T-helper 2 cell treated with Interferon-gamma antibody and Interleukin-4, amounts not matched to agents 5 μg/mL and 100 μg/mL, for 36 hours (primary cell): ENCODE results near the gene NHLH2.
A peak's percentile ranks its signal among the peaks of the same experiment; 100 is the strongest.

Source experiments
- DNase-seq: peaks from one replicate; pipeline ENCODE4 v3.0.0; 2021; ENCODE audit warnings: low spot score
- H3K27ac Mint-ChIP-seq: one replicate; pipeline ENCODE4 v1.8.0; 2021; ENCODE audit warnings: mild to moderate bottlenecking, mixed read lengths
- H3K27me3 Mint-ChIP-seq: one replicate; pipeline ENCODE4 v1.8.0; 2021; ENCODE audit warnings: low read depth, mixed read lengths
- H3K36me3 Mint-ChIP-seq: one replicate; pipeline ENCODE4 v1.8.0; 2021; ENCODE audit warnings: low read depth, mixed read lengths
- H3K4me1 Mint-ChIP-seq: one replicate; pipeline ENCODE4 v1.8.0; 2021; ENCODE audit warnings: low read depth, mixed read lengths
- H3K4me3 Mint-ChIP-seq: one replicate; pipeline ENCODE4 v1.8.0; 2022; ENCODE audit warnings: mild to moderate bottlenecking, moderate library complexity, mixed read lengths
- H3K9me3 Mint-ChIP-seq: one replicate; pipeline ENCODE4 v1.8.0; 2021; ENCODE audit warnings: mixed read lengths

Gene NHLH2

DNA sequence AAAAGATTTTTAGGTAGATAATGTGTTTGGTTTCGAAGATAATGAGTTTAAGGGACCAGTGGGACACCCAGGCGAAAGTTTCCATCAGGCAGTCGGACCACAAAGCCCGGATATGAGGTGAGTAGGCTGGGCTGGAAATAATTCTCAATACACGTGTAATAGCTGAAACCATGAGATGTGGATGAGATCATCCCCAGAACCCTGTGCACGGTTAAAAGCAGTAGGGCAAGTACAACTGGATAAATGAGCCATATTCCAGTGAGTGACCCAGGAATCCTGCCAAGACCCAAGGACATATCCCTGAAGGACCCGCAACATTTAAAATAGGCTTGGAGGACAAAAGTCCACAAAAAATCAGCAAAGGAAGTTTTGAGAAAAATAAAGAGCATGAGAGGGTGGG lies 21.5 kb upstream of the NHLH2 start:
- no peak for DNase-seq
- H3K36me3 Mint-ChIP-seq, result no peaks in the 10 kb centered on the region
- no peaks in the 10 kb centered on the region for H3K9me3 Mint-ChIP-seq
- H3K4me1 Mint-ChIP-seq, result no peaks in the 10 kb centered on the region
- H3K4me3 Mint-ChIP-seq, result no peak overlapping the region
- H3K27ac Mint-ChIP-seq, result no peak overlapping the region
- H3K27me3 Mint-ChIP-seq, result peaks cover 11% of the 10 kb centered on the region

DNA sequence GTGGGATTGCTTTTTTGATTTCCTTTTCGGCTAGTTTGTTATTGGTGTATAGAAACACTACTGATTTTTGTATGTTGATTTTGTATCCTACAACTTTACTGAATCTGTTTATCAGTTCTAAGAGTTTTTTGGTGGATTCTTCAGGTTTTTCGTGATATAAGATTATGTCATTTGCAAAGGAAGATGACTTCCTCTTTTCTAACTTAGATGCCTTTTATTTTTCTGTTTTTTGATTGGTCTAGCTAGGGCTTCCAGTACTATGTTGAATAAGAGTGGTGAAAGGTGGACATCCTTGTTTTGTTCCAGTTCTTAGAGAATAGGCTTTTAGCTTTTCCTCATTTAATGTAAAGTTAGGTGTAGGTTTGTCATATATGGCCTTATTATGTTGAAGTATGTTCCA lies 13.1 kb upstream of the NHLH2 start:
- peaks cover 13% of the 10 kb centered on the region for H3K27me3 Mint-ChIP-seq
- H3K4me1 Mint-ChIP-seq, result no peaks in the 10 kb centered on the region
- no peak for DNase-seq
- H3K4me3 Mint-ChIP-seq, result no peak overlapping the region
- H3K36me3 Mint-ChIP-seq, result no peaks in the 10 kb centered on the region
- H3K9me3 Mint-ChIP-seq, result no peaks in the 10 kb centered on the region
- no peak overlapping the region for H3K27ac Mint-ChIP-seq

DNA sequence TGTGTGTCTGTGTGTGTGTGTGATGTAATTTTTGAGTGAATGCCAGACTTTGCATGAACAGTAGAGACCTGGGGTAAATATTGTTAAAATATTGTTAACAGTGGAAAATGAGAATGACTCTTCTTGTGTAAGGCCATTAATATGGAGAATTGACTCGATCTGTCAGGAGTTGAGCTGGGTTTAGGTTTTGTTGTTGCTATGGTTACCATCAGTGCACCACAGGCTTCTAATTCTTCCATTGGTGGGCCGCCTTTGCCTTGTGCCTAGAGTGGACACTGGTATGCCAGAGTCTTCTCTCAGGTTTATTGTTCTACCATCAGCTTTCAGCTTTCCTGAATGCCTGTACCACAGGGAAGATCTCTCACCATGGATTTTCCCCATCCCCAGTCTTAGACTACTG lies 10.0 kb upstream of the NHLH2 start:
- no peak for DNase-seq
- Mint-ChIP-seq H3K36me3 (no peaks in the 10 kb centered on the region), H3K27me3 (peaks cover 16% of the 10 kb centered on the region), H3K9me3 (no peaks in the 10 kb centered on the region), H3K4me1 (no peaks in the 10 kb centered on the region), H3K27ac (no peak overlapping the region), H3K4me3 (no peak overlapping the region)

DNA sequence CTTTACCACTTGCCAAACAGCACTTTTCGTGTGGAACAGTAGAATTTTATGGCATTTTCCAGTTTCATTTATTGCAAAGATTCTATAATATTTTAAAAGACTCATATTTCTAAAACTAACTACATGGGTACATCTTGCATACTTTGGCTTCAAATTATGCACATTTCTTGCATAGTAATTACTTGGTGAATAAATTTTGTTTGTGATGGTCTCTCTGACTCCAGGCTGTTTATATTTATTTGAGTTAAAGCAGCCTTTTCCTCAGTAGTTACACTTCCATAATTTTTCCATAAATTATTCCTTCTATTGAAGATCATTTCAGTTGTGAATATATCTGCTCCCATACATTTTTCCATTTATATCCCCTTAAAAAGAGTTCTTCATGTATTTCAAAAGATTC lies 6.9 kb upstream of the NHLH2 start:
- Mint-ChIP-seq H3K9me3 (no peaks in the 10 kb centered on the region), H3K27ac (no peak overlapping the region), H3K4me1 (no peaks in the 10 kb centered on the region), H3K4me3 (no peak overlapping the region), H3K27me3 (peaks cover 23% of the 10 kb centered on the region), H3K36me3 (no peaks in the 10 kb centered on the region)
- DNase-seq, result no peak

DNA sequence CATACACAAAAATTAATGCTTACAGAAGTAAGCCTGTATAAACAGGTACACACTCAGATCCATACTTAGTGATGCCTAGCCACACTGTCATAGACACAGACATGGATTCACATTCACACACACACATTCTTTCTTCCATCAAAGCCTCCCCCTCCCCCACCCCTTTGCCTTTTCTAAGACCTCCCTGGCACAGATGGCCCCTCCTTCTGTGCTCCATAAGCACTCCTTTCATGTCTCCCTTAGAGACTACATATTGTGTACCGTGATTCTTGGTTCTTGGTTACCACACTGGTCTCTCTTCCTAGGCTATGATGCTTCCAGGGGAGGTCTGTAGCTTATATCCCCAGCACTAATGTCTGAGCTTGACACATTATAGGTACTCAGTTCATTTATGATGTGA lies 2.0 kb upstream of the NHLH2 start:
- no peaks in the 10 kb centered on the region for H3K9me3 Mint-ChIP-seq
- H3K36me3 Mint-ChIP-seq, result no peaks in the 10 kb centered on the region
- peaks cover 50% of the 10 kb centered on the region for H3K27me3 Mint-ChIP-seq
- no peak overlapping the region for H3K27ac Mint-ChIP-seq
- peaks cover 2% of the 10 kb centered on the region for H3K4me1 Mint-ChIP-seq
- H3K4me3 Mint-ChIP-seq, result no peak overlapping the region
- no peak for DNase-seq

DNA sequence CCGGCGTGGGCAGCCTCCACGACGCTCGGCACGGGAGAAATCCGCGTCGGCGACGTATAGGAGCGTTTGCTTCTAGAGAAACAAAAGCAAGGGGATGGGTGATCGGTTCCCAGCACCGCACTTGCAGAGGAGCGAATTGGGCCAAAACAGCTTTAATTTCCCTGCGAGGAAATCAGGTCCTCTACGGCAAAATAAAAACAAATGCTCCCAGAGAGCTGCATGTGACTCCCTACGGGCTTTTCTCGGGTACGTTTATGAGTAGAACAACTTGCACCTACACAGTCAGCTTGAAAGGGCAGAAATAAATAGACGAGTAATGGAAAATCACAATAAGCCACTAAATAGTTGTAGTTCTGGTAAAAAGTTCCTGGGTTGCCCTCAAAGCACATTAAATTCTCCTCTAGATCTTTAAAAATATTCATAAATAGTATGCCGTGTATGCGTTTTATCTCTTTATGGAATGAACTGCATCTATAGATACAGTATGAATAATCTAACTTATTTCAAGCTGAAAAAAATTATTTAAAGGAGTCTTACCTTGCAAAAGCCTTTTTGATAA lies 1.2 kb downstream of the NHLH2 start:
- Mint-ChIP-seq H3K9me3 (no peaks in the 10 kb centered on the region), H3K36me3 (no peaks in the 10 kb centered on the region), H3K27ac (no peak overlapping the region), H3K4me3 (peak overlapping the region; percentile 12), H3K27me3 (peaks cover 68% of the 10 kb centered on the region), H3K4me1 (peaks cover 2% of the 10 kb centered on the region)
- no peak for DNase-seq

DNA sequence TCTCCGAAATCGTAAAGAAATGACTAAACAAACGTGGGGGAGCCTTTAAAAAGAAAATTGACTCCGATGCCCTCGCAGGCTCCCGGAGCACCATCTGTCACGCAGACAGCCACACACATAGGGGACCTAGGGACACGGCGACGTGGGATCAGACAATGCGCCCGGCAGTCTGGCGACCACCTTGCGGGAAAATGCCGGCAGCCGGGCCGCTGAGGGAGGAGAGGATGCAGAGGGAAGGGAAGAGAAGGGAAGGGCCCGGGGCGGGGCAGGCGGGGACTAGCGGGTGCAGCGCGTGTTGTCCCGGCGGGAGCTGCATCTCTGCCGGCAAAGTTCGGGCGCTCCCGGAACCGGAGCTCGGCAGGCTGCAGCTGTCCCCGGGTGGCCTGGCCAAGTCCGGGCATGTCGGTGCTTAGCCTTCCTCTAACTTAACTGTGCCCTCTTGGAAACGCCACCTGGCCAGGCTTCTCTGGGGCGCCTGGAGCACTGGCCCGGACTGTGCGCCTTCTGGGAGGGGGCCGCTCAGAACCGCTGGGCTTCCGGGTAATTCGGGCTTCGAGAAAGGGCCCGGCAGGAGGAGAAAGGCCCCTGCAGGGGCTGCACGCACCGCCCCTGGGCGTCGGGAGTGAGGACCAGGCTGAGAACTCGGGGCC lies 1.8 kb downstream of the NHLH2 start:
- H3K4me1 Mint-ChIP-seq, result peaks cover 2% of the 10 kb centered on the region
- peaks cover 71% of the 10 kb centered on the region for H3K27me3 Mint-ChIP-seq
- DNase-seq, result no peak
- H3K27ac Mint-ChIP-seq, result no peak overlapping the region
- H3K4me3 Mint-ChIP-seq, result peak overlapping the region; percentile 68
- no peaks in the 10 kb centered on the region for H3K36me3 Mint-ChIP-seq
- no peaks in the 10 kb centered on the region for H3K9me3 Mint-ChIP-seq

DNA sequence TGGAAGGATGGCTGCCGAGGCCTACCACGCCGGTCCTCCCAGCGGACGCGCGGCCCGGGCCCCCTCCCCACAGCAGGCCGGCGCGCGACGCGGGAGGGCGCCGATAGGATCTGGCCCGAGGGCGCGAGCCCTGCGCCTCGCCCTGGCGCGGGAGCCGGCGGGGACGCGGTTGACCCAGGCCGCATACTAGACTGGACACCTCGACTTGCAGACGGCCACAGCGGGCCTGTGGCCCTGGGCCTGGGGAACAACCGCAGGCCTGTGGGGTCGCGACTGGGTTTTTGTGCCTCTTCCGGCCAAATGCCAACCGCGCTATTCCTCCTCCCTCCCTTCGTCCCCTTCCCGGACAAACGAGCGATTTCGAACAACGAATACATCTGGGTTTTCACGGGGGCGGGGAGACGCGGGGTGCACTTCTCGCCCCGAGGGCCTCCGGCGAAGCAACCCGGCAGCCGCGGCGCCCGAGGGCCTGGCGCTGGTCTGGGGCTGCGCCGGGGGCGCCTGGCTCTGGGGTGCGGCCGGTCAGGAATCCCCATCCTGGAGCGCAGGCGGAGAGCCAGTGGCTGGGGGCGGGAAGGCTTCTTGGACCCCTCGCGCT lies 2.4 kb downstream of the NHLH2 start:
- H3K36me3 Mint-ChIP-seq, result no peaks in the 10 kb centered on the region
- H3K9me3 Mint-ChIP-seq, result no peaks in the 10 kb centered on the region
- peaks cover 2% of the 10 kb centered on the region for H3K4me1 Mint-ChIP-seq
- H3K4me3 Mint-ChIP-seq, result peak overlapping the region; percentile 68
- H3K27me3 Mint-ChIP-seq, result peaks cover 70% of the 10 kb centered on the region
- no peak overlapping the region for H3K27ac Mint-ChIP-seq
- DNase-seq, result no peak

DNA sequence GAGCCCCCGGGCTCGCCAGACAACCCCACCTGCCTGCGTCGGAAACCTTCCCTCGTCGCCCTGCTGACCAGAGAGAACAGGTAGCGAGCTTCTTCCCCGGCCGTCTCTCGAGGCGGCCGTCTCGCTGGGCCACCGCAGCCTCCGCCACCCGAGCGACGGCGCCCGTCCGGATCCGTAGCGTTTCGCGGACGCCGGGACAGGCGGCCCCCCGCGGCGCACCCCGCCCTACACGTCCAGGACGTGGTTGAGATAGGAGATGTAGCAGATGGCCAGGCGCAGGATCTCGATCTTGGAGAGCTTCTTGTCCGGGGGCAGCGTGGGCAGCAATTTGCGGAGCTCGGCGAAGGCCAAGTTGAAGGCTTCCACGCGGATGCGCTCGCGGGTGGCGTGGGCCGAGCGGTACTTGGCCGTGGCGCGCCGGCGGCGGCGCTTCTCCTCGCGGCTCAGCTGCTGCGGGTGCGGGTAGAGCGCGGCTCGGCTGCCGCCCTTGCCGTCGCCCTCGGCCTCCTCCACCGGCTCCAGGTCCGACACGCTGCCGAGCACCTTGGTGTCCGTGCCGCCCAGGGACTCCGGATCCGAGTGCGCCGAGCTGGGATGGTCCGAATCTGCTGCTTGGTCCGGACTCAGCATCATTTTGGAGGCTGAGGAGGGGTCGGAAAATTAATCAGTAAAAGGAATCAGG lies 3.0 kb downstream of the NHLH2 start:
- no peak overlapping the region for H3K27ac Mint-ChIP-seq

DNA sequence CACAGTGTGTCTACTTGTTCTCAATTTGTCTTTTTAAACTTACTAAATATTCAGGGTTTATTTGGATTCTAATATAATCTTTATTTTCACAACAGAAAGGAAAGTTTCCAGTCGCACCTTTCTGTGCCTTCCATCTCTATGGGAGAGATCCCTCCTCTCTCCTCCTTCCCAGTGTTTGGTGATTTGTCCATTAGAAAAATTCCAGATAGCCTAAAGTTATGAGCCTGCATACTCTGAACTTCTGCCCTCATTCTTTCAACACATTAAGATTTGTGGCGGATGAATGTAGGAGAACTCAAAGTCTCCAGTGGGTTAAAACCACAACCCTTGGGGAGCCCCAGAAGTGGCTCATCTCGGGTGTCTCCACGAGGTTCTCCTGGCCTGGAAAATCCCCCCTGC lies 3.6 kb downstream of the NHLH2 start:
- Mint-ChIP-seq H3K4me1 (peaks cover 2% of the 10 kb centered on the region), H3K4me3 (no peak overlapping the region), H3K27ac (no peak overlapping the region), H3K9me3 (no peaks in the 10 kb centered on the region), H3K36me3 (no peaks in the 10 kb centered on the region), H3K27me3 (peaks cover 64% of the 10 kb centered on the region)
- no peak for DNase-seq

More for the DNA sequence above, 3.0 kb downstream of the NHLH2 start:
- peaks cover 68% of the 10 kb centered on the region for H3K27me3 Mint-ChIP-seq
- no peaks in the 10 kb centered on the region for H3K9me3 Mint-ChIP-seq
- H3K4me3 Mint-ChIP-seq, result no peak overlapping the region
- DNase-seq, result no peak
- H3K36me3 Mint-ChIP-seq, result no peaks in the 10 kb centered on the region
- H3K4me1 Mint-ChIP-seq, result peaks cover 2% of the 10 kb centered on the region

DNA sequence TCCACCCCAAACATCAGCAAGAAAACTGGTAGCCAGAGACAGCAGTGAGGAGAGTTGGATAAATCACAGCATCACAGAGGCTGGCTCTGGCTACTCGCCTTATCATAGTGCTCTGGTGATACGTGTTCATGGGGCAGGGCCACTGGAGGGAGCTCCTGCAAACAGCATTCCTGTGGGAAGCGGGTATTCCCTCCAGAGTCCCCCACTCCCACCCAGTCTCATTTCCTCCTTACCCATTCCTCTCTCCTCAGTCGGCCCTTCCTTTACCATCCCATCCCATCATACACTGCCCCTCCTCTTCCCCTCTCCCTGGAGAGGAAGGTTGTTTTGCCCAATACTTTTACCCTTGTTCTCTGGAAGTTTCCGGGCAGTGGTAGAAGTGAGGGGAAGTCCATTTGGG lies 7.1 kb downstream of the NHLH2 start:
- no peaks in the 10 kb centered on the region for H3K36me3 Mint-ChIP-seq
- H3K4me3 Mint-ChIP-seq, result no peak overlapping the region
- H3K27ac Mint-ChIP-seq, result no peak overlapping the region

DNA sequence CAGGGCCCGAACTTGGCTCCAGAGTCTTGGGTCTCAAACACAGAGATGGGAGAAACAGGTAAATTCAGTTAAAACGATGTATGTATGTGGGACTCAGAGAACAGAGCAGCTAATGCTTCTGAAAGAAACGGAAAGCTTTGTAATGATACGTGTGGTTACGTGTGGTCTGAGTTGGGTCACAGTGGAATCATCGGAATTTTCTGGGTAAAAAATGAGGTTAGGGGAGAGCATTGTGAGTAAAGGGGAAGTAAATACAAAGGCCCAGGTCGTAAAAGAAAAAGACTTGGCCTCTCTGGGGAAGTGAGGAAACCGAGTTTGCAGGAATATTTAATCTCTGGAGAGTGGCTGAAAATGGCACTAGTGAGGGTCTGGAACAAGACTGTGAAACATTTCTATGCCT lies 8.3 kb downstream of the NHLH2 start:
- peaks cover 2% of the 10 kb centered on the region for H3K4me1 Mint-ChIP-seq
- no peak overlapping the region for H3K4me3 Mint-ChIP-seq
- H3K27ac Mint-ChIP-seq, result no peak overlapping the region
- H3K27me3 Mint-ChIP-seq, result peaks cover 64% of the 10 kb centered on the region
- H3K9me3 Mint-ChIP-seq, result no peaks in the 10 kb centered on the region
- DNase-seq, result no peak
- H3K36me3 Mint-ChIP-seq, result no peaks in the 10 kb centered on the region

More for the DNA sequence above, 7.1 kb downstream of the NHLH2 start:
- H3K9me3 Mint-ChIP-seq, result no peaks in the 10 kb centered on the region
- no peak for DNase-seq
- peaks cover 1% of the 10 kb centered on the region for H3K4me1 Mint-ChIP-seq
- H3K27me3 Mint-ChIP-seq, result peaks cover 56% of the 10 kb centered on the region

DNA sequence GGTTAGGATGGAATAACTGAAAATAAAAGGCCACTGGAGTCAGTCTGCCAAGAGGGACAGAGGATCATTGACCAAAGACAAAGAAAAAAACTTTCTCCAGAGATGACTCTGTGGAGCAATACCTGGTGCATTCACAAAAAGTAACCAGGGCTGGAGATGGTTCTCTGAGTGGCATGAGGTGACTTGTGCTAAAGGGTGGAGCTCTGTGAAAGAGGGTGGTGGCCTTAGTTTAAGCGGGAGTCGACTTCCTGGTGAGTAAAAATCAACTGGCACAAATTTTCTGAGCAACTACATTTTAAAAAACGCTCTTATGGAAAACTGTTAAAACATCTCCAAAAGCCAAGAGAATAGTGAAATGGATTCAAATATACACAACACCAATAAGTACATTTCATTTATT lies 10.0 kb downstream of the NHLH2 start:
- Mint-ChIP-seq H3K9me3 (no peaks in the 10 kb centered on the region), H3K27ac (no peak overlapping the region), H3K27me3 (peaks cover 61% of the 10 kb centered on the region), H3K4me3 (no peak overlapping the region), H3K4me1 (peaks cover 2% of the 10 kb centered on the region), H3K36me3 (no peaks in the 10 kb centered on the region)
- DNase-seq, result no peak

DNA sequence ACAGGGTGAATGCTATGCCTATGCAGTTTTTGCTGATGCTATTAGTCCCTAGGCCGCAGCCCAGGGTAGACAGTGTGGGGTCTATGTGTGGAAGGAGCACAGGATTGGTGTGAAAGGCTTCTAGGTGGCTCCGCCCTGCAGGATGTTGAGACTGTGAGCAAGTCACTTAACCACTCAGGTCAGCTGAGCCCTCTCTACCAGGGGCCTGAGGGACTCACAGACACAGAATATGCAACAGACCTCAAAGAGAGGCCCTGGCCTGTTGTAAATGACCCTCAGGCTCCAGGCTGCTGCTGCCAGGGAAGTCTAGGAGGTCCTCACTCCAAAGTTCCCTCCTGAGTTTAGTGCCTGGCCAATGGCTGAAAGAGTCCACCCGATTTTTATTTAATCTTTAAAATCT lies 11.0 kb downstream of the NHLH2 start:
- no peak overlapping the region for H3K4me3 Mint-ChIP-seq
- H3K27ac Mint-ChIP-seq, result no peak overlapping the region
- no peaks in the 10 kb centered on the region for H3K36me3 Mint-ChIP-seq
- no peaks in the 10 kb centered on the region for H3K9me3 Mint-ChIP-seq
- no peak for DNase-seq
- H3K27me3 Mint-ChIP-seq, result peaks cover 57% of the 10 kb centered on the region
- H3K4me1 Mint-ChIP-seq, result peaks cover 2% of the 10 kb centered on the region
